Colon (tissue), 2 donors: ENCODE measurements around the gene MED31.
"Not testable (repeated sequence)": the region's sequence is repeated elsewhere in the genome, so short reads cannot be mapped to it uniquely, and the experiment has no call there.

ENCODE experiments used
- FAIRE-seq: peaks from 2 replicates; lab custom pipeline; 2012; peaks lifted over from hg19 to GRCh38; lab: Jason Lieb, UNC
- donor health status: control.
- donor health status: control.

MED31 gene

DNA sequence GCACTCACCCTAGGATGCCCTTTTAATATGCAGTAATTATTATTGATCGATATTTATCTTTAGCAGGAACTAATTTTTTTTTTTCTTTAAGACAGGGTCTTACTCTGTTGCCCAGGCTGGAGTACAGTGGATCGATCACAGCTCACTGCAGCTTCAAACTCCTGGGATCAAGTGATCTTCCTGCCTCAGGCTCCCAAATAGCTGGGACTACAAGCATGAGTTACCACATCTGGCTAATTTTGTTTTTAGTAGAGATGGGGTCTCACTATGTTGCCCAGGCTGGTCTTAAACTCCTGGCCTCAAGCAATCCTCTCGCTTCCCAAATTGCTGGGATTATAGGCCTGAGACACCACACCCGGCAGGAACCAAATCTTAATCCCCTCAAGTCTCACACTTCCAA, 40.2 kb downstream of the MED31 start:
- FAIRE-seq = no peak

DNA sequence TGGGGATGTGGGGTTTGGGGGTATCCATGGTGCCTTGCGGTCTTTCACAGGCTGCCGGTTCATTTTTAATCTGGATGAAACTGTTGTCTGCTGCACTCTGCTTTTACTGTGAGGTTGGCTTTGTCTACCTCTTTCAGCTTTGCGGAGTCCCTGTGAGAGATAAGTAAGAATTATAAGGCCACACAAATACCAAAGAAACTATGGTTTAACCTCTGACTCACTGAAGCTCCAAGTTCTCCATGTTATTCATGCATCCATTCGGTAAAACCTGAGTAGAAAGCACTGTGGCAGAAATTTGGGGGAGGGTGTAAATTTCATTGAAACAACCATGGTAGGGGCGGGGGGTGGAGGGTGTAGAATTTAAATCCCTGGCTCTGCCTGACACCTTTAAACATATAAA, 41.4 kb downstream of the MED31 start:
- FAIRE-seq = no peak

DNA sequence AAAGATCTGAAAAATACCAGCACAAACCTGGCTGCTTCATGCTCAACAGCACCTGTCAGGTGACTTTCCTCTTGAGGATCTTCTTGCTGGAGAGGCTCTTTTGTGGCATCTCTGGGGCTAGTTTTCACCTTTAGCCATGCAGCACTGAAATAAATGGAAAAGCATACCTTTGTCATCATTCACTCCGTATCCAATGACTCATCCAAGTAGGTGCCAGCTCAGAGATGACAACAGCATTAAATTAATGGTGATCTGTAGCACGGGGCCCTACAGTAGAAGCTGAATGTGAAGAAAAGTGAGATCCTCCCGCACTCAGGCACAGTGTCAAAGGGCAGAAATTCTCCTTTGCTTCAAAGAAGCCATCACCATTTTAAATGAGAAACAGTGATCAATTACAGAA, 43.1 kb downstream of the MED31 start:
- FAIRE-seq = no peak

DNA sequence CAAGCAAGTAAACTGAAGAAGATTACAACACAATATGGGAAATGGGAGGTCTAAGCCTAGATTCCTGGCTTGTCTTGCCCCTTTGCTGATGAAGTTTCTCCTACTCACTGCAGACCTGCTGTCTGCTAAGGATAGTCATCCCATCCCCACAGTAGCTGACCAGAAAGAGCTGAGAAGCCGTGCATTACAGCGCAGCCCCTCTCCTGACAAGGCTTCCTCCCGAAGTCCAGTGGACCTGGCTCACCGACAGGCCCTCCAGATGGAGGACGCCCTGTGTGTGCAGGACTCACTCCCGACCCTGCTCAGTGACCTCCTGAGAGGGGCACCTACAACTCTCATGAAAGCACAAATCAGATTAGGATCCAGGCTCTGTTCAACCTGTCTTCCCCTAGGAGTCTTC, 46.3 kb downstream of the MED31 start:
- FAIRE-seq = no peak

DNA sequence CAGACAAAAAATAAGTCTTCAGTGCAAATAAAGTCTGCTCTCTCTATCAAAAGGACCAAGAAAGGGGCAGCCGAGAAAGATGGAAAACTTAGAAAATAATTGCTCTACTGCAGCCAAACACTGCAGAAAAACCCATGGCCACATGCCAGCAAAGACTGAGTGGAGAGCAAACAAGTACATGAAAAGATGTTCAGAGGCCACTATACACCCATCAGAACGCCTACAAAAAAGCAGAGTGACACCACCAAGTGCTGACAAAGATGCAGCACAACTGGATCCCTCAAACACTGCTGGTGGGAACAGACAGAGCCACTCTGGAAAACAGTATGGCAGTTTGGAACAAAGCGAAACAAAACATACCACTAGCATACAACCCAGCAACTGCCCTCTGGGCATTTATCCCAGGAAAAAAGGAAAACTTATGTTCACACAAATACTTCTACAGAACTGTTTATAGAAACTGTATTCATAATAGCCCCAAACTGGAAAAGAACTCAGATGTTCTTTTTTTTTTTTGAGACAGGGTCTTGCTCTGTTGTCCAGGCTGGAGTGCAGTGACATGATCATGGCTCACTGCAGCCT, 47.6 kb downstream of the MED31 start:
- FAIRE-seq = no peak

DNA sequence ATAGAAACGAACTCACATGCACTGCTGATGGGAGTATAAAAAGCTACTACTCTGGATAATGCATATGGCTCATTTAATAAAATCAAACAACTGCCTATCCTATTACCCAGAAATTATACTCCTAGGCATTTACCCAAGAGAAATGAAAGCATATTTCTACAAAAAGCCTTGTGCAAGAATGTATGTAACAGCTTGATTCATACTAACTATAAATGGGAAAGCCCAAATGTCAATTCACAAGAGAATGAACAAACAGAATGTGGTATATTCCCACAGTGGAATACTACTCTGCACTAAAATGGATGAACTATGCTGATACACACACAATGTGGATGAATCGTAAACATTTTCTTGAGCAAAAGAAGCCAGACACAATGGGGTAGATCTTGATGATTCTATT, 49.3 kb downstream of the MED31 start:
- no peak for FAIRE-seq

DNA sequence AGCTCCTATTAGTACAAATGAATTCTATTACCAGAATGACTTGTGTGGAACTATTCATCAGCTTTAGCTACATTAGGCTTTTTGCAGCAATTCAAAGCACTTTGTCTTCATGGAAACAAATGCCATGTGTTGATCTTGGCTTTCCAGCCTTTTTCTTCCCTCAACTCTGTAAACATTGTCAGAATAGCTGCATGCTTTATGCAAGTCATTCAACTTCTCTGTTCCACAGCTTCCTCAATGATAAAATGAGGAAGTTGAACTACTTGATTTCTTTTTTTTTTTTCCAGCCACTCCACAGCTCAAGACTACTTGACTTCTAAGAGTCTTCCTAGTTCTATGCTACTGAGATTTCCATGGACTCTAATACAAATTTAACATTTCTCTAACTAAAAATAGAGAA, 52.0 kb downstream of the MED31 start:
- FAIRE-seq = no peak

DNA sequence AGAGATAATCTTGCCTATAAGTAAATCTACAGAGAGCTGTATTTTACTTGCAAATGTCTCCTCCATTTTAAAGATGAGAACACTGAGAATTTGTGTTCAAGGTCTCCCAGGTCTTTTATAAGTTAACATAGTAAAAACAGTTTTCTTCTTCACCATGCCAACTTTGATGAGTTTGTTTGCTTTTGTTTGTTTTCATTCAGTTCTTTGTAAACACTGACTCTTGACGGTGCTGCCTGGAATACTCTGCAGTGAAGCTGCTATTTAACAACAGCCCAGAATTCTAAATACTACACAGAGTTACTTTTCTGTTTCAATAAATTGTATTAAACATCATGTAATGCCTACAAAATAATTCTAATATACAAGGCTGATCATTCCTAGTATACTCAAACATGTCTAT, 53.7 kb downstream of the MED31 start:
- FAIRE-seq = no peak

DNA sequence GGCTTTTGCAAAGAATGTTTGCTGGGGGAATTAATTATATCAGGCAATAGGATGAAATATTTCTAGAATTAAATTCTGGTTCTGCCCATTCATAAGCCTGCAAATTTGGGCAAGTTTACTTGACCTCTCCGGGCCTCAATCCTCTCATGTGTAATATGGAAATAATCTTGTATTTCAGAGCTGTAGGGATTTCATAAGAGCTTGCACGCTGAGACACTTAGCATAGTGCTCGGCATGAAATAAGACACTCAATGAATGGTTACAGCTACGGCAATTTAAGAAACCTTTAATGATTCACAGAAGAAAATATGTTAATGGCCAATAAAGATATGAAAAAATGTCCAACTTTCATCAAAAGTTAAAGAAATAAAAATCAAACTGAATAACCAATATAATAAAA, 54.5 kb downstream of the MED31 start:
- FAIRE-seq = no peak

DNA sequence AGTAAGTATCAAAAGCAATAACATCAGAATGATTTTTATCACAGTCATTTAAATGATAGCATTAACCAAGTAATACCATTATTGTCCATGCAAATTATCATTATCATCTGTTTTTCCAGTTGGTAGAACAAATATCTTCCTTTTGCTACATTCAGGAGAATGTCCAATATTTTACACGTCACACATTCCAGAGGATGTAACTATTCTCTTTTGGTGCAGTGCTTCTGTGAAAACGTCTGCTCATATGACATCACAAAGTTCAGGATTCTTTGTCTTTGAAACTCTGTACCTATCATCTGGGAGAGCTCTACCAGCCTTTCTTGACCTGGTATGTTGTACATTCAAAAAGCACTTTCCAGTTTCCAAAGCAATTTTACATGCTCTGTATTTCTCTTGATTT, 54.9 kb downstream of the MED31 start:
- FAIRE-seq = no peak

DNA sequence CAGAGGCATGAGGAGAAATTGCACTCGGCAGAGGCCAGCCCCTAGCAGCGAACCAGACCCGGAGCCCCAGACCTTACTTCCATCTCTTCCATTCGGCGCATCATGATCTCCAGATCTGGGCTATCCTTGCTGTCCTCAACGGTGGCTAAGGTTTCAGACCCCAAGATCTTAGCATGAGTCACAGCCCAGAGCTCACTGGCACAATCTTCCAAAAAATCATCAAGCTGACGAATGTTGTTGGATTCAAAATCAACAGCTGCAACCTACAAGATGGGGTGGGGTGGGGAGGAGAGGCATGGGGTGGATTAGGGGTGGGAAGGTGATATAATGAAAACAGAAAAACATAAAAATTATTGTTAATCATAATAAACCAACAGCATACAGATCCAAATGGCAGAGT, 55.3 kb downstream of the MED31 start:
- FAIRE-seq = no peak

DNA sequence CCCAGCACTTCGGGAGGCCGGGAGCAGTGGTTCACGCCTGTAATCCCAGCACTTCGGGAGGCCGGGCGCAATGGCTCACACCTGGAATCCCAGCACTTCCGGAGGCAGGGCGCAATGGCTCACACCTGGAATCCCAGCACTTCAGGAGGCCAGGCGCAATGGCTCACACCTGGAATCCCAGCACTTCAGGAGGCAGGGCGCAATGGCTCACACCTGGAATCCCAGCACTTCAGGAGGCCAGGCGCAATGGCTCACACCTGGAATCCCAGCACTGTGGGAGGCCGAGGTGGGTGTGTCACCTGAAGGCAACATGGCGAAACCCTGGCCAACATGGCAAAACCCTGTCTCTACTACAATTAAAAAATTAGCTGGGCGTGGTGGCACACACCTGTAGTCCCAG, 58.0 kb downstream of the MED31 start:
- not testable (repeated sequence) for FAIRE-seq
